ENCODE measurements around the gene ACY1.
"Not testable (repeated sequence)": the region's sequence is repeated elsewhere in the genome, so short reads cannot be mapped to it uniquely, and the experiment has no call there.

Gene ACY1

DNA sequence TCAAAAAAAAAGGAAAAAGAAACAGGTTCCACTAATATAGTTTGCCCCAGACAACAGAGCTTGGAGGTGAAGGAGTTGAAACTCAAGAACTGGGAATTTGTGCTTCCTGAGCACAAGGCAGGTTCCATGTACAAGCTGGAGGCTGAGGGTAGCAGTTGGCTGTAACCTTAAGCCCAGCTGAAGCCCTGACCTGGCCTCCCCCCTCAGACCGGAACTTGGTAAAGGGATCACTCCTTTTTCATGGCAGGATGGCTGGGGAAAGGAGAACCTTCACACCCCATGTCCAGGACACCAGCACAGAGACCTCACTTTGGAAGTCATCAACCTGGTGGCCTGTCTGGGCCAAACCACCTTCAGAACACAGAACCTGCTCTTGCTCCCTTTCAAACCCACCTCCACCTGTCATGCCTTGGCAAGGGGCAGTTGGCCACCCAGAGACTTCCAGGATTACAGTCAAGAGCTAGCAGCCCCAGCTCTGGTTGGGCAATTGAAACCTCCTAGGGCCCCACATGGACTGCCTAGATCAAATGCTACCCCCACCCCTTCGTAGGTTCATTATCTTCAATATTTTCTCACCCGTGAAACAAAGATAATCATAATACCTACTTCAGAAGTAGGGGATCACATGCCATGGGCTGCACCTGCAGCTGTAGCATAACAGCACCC is 8.8 kb downstream of the ACY1 start (continued):
- no peak for TF ChIP-seq HIC1 (tag by site-specific recombination; IDR thresholded peaks at IDR 0.05)

DNA sequence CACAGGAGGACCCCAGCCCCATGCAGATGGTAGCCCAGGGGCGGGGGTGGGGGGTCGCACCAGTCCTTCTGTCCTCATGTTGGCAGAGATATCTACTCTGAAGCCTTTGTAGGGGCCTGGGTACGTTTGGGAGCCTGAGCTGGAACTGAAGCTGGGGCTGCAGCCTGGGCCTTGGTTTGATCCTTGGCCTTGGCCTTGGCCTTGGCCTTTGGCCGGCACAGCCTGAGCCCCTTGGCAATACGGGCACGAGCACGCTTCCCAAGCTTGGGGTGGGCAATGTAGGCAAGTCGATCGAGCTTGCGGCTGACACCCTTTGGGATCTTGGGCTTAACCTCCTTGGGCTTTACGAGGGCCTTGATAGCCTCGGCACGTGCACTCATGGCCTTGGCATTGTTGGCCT is 10.3 kb downstream of the ACY1 start:
- H3K9me3 ChIP-seq (ENCODE audit: control insufficient read depth, insufficient read depth, low read depth, low read length); H3K4me3 ChIP-seq (ENCODE audit: low read depth, low read length); H3K4me1 ChIP-seq (ENCODE audit: control insufficient read depth, insufficient read depth, low read length); H3K27ac ChIP-seq (ENCODE audit: extremely low read depth, low read depth, low read length): not testable (repeated sequence)
- H3K36me3 ChIP-seq (ENCODE audit: control insufficient read depth in 2 of 2, insufficient read depth in 1 of 2, low read length in 2 of 2) = peaks cover 0 to 43% of the 10 kb centered on the region in 2 experiments; a peak in 2 of 3 replicates
- ChIA-PET CTCF (interaction anchor here (1.4 kb wide), 1 partner anchor 7 kb away, joined by 5 read pairs; no protein-coding TSS in a partner anchor), POLR2A (interaction anchor here (0.7 to 2.3 kb wide), 3 partner anchors 51 to 120 kb away, joined by 3 to 9 read pairs (median 3); partner anchors contain the start of genes PARP3 and RRP9)

DNA sequence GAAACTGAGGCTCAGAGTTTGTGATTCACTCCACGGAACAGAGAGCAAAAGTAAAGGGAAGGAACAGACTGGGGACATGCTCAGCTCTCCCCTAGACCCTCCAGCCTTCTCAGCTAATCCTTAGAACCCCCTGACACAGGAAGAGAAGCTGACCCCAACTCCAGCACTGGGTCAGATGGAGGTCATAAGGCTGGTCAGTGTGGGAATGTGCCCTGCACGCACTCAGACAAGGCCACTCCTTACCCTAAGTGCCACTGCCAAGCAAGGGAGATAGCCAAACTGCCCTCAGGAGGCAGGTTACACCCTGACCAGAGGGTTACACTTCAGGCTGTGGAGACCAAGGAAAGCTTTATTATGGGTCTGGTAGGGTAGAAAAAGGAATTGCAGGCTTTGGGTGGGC is 11.2 kb downstream of the ACY1 start:
- ChIA-PET POLR2A (interaction anchor here (2.0 to 2.6 kb wide), 2 partner anchors 11 to 52 kb away, joined by 20 to 47 read pairs; partner anchors contain the start of genes ACY1, PARP3 and RRP9), CTCF (interaction anchor here (1.1 kb wide), 1 partner anchor 13 kb away, joined by 3 read pairs; no protein-coding TSS in a partner anchor)

DNA sequence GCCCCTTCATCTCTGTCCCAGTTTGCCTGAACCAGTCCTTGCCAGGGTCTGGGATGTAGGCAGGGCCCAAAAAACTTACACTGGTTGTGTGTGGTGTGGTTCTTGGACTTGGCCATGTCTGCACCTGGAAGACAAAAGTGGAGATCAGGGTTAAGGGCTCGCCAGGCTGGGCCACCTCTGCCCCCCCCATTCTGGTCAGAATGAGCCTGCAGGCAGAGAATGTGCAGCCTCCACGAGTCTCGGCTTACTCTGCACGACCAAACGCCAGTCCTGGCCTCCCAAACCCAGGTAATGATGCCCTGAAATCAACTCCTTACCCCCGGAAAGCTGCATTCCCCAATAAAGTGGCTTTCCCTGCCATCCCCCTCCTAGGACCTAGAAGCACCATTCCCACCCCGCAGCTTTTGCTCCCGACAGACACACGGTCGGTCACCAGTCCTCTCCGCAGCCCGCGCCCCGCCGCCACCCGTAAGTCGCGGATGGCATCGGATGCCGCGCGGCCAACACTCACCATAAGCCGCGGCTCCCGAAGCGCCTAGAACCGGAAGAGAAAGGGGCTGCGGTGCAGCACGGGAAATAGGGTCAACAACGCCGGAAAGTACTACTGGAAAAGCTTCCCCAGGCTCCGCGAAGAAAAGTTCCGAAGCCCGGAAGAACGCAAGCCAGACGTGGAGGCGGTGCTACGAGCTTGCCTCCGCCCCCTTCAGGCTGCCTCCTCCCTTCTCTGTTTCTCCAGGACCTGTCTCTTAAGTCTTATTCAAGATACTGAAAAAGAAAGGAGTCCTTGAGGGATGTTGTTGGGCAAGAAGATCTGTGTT is 12.2 kb downstream of the ACY1 start, which contains the start of gene RPL29:
TSS of gene RPL29 (minus strand) at position 550 of the 818 bp plus-strand sequence. CDS start at position 116, 434 bp downstream.
- Histone ChIP-seq H3K9me3 (ENCODE audit: control insufficient read depth, insufficient read depth, low read depth, low read length) (no peaks in the 10 kb centered on the region), H3K27ac (ENCODE audit: extremely low read depth, low read depth, low read length) (peak within 1 kb of the TSS; percentile 98), H3K4me3 (ENCODE audit: low read depth, low read length) (peak within 1 kb of the TSS; percentile 100), H3K4me1 (ENCODE audit: control insufficient read depth, insufficient read depth, low read length) (no peaks in the 10 kb centered on the region), H3K36me3 (ENCODE audit: control insufficient read depth in 2 of 2, insufficient read depth in 1 of 2, low read length in 2 of 2) (peaks cover 0 to 43% of the 10 kb centered on the region in 2 experiments; a peak in 2 of 3 replicates)
- CTCF ChIA-PET = interaction anchor here (1.0 to 1.1 kb wide), 2 partner anchors 10 to 14 kb away, joined by 3 read pairs; no protein-coding TSS in a partner anchor
- POLR2A ChIA-PET = interaction anchor here (0.5 to 2.6 kb wide), 19 partner anchors 9 to 497 kb away, joined by 3 to 47 read pairs (median 4); partner anchors contain the start of genes ABHD14B, ACY1, DUSP7 and PARP3
- TF ChIP-seq PRDM6 (tag by site-specific recombination; IDR thresholded peaks at IDR 0.05) = no peak
- TF ChIP-seq ZBTB7A (tag by site-specific recombination; IDR thresholded peaks at IDR 0.05; ENCODE audit: low read depth) = no peak
- TF ChIP-seq SCRT2 (tag by site-specific recombination; IDR thresholded peaks at IDR 0.05) = no peak
- TF ChIP-seq ZNF658 (tag by site-specific recombination; IDR thresholded peaks at IDR 0.05) = no peak
- peak; percentile 74 for TF ChIP-seq YY2 (tag by site-specific recombination; IDR thresholded peaks at IDR 0.05)
- TF ChIP-seq SETDB1 (IDR thresholded peaks at IDR 0.05; ENCODE audit: insufficient read length, low read length) = no peak
- no peak for TF ChIP-seq ZNF302 (tag by site-specific recombination; IDR thresholded peaks at IDR 0.05; ENCODE audit: low read depth)
- TF ChIP-seq ZNF555 (tag by site-specific recombination; conservative IDR thresholded peaks at IDR 0.05) = no peak
- no peak for TF ChIP-seq ZNF549 (tag by site-specific recombination; IDR thresholded peaks at IDR 0.05)
- TF ChIP-seq ZNF341 (tag by site-specific recombination; IDR thresholded peaks at IDR 0.05; ENCODE audit: low read depth) = peak; percentile 52
- peak; percentile 47; the same call in 1 of the 2 replicates for TF ChIP-seq ZBTB20 (tag by site-specific recombination; IDR thresholded peaks at IDR 0.05)
- no peak for TF ChIP-seq ATF2 (tag by site-specific recombination; IDR thresholded peaks at IDR 0.05; ENCODE audit: low read depth)
- TF ChIP-seq, protein P1, sequence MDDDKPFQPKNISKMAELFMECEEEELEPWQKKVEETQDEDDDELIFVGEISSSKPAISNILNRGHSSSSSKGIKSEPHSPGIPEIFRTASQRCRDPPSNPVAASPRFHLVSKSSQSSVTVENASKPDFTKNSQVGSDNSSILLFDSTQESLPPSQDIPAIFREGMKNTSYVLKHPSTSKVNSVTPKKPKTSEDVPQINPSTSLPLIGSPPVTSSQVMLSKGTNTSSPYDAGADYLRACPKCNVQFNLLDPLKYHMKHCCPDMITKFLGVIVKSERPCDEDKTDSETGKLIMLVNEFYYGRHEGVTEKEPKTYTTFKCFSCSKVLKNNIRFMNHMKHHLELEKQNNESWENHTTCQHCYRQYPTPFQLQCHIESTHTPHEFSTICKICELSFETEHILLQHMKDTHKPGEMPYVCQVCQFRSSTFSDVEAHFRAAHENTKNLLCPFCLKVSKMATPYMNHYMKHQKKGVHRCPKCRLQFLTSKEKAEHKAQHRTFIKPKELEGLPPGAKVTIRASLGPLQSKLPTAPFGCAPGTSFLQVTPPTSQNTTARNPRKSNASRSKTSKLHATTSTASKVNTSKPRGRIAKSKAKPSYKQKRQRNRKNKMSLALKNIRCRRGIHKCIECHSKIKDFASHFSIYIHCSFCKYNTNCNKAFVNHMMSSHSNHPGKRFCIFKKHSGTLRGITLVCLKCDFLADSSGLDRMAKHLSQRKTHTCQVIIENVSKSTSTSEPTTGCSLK (tag by site-specific recombination; IDR thresholded peaks at IDR 0.05) = no peak
- peak; percentile 55 for TF ChIP-seq ZNF335 (tag by site-specific recombination; conservative IDR thresholded peaks at IDR 0.05)
- no peak for TF ChIP-seq ZNF350 (tag by site-specific recombination; IDR thresholded peaks at IDR 0.05)
- TF ChIP-seq ZNF600 (tag by site-specific recombination; IDR thresholded peaks at IDR 0.05) = no peak; the same call in 1 of the 2 replicates

More for the DNA sequence above, 11.2 kb downstream of the ACY1 start:
- Histone ChIP-seq H3K9me3 (ENCODE audit: control insufficient read depth, insufficient read depth, low read depth, low read length) (no peaks in the 10 kb centered on the region), H3K4me1 (ENCODE audit: control insufficient read depth, insufficient read depth, low read length) (no peaks in the 10 kb centered on the region), H3K27ac (ENCODE audit: extremely low read depth, low read depth, low read length) (peak overlapping the region; percentile 98), H3K36me3 (ENCODE audit: control insufficient read depth in 2 of 2, insufficient read depth in 1 of 2, low read length in 2 of 2) (peaks cover 0 to 43% of the 10 kb centered on the region in 2 experiments; a peak in 2 of 3 replicates), H3K4me3 (ENCODE audit: low read depth, low read length) (peak overlapping the region; percentile 100)
- TF ChIP-seq ZNF561 (tag by site-specific recombination; IDR thresholded peaks at IDR 0.05; ENCODE audit: borderline replicate concordance) (no peak), ZFP3 (tag by site-specific recombination; IDR thresholded peaks at IDR 0.05; ENCODE audit: low read depth) (no peak), ZNF658 (tag by site-specific recombination; IDR thresholded peaks at IDR 0.05) (no peak), ZNF558 (tag by site-specific recombination; IDR thresholded peaks at IDR 0.05) (no peak)

Measured in HEK293 (cell line).